K562 (cell line): ENCODE data around the gene HCN3.

Experiments
- CAMTA2 ChIP-seq: fragments of 250-450 bp; sonication (Bioruptor Pico); conservative IDR thresholded peaks from 2 replicates; pipeline ENCODE4 v1.5.1; 2022
- CREB1 ChIP-seq, 2 experiments: sonication (generic) in 1 of 2; formaldehyde crosslinking in 1 of 2; IDR thresholded peaks; 2 replicates each; pipeline versions ENCODE4 v1.6.1 to v1.8.0; 2012 to 2022; ENCODE audit warnings: inconsistent platforms in 1 of 2, mild to moderate bottlenecking in 1 of 2, missing genetic modification reagents in 1 of 2, moderate library complexity in 1 of 2
- HBP1 ChIP-seq: fragments of 450-650 bp; formaldehyde crosslinking; IDR thresholded peaks from 2 replicates; pipeline ENCODE4 v1.4.0; 2022; ENCODE audit warnings: missing genetic modification characterization
- HIVEP1 ChIP-seq: fragments of 250-450 bp; sonication (Bioruptor Pico); IDR thresholded peaks from 2 replicates; pipeline ENCODE4 v1.4.0; 2020; ENCODE audit warnings: mild to moderate bottlenecking
- PHF21A ChIP-seq: fragments of 450-650 bp; IDR thresholded peaks from 2 replicates; pipeline ENCODE4 v1.6.1; 2017; ENCODE audit warnings: low read depth, borderline replicate concordance
- ZNF134 ChIP-seq: fragments of 250-450 bp; sonication (Bioruptor Pico); conservative IDR thresholded peaks from 2 replicates; pipeline ENCODE4 v1.4.0; 2020
- TF ChIP-seq, protein P1 (sequence below), 3 experiments: IDR thresholded peaks in 2 of 3; conservative IDR thresholded peaks in 1 of 3; 2 replicates each; pipeline ENCODE4 v1.5.1; 2011 to 2012; ENCODE audit warnings: low read length in 3 of 3, mild to moderate bottlenecking in 3 of 3, control low read depth in 2 of 3, improper control_type of control experiment in 1 of 3, inconsistent platforms in 1 of 3, low read depth in 1 of 3, mixed read lengths in 1 of 3, moderate library complexity in 1 of 3; ENCODE audit not compliant: insufficient read depth in 2 of 3

DNA sequence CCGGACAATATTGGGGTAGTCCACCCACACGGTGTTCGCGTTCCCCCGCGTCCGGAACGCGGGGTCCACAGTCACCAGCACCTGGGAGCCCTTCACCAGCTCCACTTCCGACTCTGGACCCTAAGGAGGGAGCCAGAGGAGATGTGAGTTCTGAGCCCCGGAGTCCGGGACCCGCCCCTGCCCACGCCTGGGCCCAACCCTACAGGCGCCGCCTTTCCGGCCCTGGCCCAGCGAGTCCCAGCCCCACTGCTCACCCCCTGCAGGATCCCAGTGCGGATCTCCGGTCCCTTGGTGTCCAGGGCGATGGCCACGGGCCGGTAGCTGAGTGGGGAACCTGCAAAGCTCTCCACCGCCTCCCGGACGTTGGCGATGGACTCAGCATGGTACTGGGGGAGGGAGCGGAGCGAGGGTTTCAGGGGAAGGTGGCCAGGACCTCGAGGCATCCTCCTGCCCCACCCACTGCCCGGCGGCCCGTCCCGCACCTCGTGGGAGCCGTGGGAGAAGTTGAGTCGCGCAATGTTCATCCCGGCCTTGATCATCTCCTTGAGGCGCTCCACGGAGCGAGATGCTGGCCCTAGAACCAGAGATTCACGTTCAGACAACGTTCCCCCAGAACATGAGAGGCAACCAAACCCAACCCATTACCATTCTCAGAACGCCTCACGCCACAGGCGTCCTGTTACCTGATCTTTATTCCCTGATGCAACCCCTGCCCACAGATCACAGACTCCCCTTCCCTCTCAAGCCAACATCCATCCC lies 18.1 kb downstream of the HCN3 start:
- TF ChIP-seq HIVEP1 (CRISPR knock-in tag): no peak
- TF ChIP-seq, protein P1, sequence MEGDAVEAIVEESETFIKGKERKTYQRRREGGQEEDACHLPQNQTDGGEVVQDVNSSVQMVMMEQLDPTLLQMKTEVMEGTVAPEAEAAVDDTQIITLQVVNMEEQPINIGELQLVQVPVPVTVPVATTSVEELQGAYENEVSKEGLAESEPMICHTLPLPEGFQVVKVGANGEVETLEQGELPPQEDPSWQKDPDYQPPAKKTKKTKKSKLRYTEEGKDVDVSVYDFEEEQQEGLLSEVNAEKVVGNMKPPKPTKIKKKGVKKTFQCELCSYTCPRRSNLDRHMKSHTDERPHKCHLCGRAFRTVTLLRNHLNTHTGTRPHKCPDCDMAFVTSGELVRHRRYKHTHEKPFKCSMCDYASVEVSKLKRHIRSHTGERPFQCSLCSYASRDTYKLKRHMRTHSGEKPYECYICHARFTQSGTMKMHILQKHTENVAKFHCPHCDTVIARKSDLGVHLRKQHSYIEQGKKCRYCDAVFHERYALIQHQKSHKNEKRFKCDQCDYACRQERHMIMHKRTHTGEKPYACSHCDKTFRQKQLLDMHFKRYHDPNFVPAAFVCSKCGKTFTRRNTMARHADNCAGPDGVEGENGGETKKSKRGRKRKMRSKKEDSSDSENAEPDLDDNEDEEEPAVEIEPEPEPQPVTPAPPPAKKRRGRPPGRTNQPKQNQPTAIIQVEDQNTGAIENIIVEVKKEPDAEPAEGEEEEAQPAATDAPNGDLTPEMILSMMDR (IDR thresholded peaks at IDR 0.05 in 2 of 3, conservative IDR thresholded peaks at IDR 0.05 in 1 of 3; ENCODE audit: insufficient read depth in 2 of 3, low read depth in 1 of 3, low read length in 3 of 3): no peak
- no peak for TF ChIP-seq CREB1 (IDR thresholded peaks at IDR 0.05)
- TF ChIP-seq CREB1 (CRISPR knock-in tag; IDR thresholded peaks at IDR 0.05): no peak
- TF ChIP-seq HBP1 (CRISPR knock-in tag): no peak
- TF ChIP-seq PHF21A: no peak
- TF ChIP-seq CAMTA2: no peak
- TF ChIP-seq ZNF134 (CRISPR knock-in tag): no peak
